HepG2 (cell line): ENCODE data around the gene NKX6-1. TPM values are rescaled to one million over a fixed set of nuclear protein-coding genes. Genes with fewer than 3 reads are reported as not detected.

ENCODE experiments used
- ATAC-seq: fragments of 200-7000 bp; cut with Tn5 transposase; 3 replicates; pipeline ENCODE4 v1.9.1; 2020; ENCODE audit warnings: mild to moderate bottlenecking, moderate library complexity
- BruUV-seq: library from RNA; stranded (reverse); fragments of 400-500 nt; replicated peaks from 2 replicates; lab custom pipeline; 2021; lab: Mats Ljungman, UMichigan
- CTCF ChIA-PET: fragments of 300-600 bp; formaldehyde crosslinking; extraction: SDS; loops from one replicate; lab custom pipeline; 2021; ENCODE audit warnings: low total read pairs, inconsistent platforms, low intra/inter-chr PET ratio; lab: Yijun Ruan, JAX
- POLR2A ChIA-PET: fragments of 350-600 bp; sonication (Branson Sonifier 250); formaldehyde crosslinking; loops from one replicate; lab custom pipeline; 2020; ENCODE audit warnings: antibody characterized with exemption, inconsistent platforms; lab: Yijun Ruan, JAX
- DNase-seq: peaks from one replicate; pipeline ENCODE4 v3.0.0-alpha.2; 2015; ENCODE audit warnings: low spot score
- FAIRE-seq: peaks from 3 replicates; lab custom pipeline; 2011; peaks lifted over from hg19 to GRCh38; lab: Jason Lieb, UNC
- H2AFZ ChIP-seq: one replicate; pipeline ENCODE4 v1.6.1; 2011; ENCODE audit warnings: low read length, inconsistent platforms
- H3K27ac ChIP-seq: fragments of 300-600 bp; 3 replicates; pipeline ENCODE4 v1.8.0; 2011; ENCODE audit warnings: mixed run types, mild to moderate bottlenecking, mixed read lengths, low read length, inconsistent platforms; ENCODE audit not compliant: insufficient read depth; ENCODE audit errors: extremely low read length
- H3K27me3 ChIP-seq, 2 experiments: fragments of 200-600 bp in 1 of 2; 2 replicates in 1 of 2; 3 replicates in 1 of 2; pipeline versions ENCODE4 v1.6.0 to v1.8.0; 2011; ENCODE audit warnings: low read length in 2 of 2, mild to moderate bottlenecking in 2 of 2, moderate library complexity in 2 of 2, inconsistent platforms in 1 of 2; ENCODE audit not compliant: insufficient read depth in 2 of 2, control insufficient read depth in 1 of 2
- H3K36me3 ChIP-seq, 2 experiments: fragments of 200-600 bp in 1 of 2; replicated peaks in 1 of 2; 2 replicates in 1 of 2; 3 replicates in 1 of 2; pipeline versions ENCODE4 v1.5.1 to v1.8.0; 2011; ENCODE audit warnings: low read length in 2 of 2, inconsistent platforms in 1 of 2; ENCODE audit not compliant: insufficient read depth in 2 of 2, control insufficient read depth in 1 of 2
- H3K4me1 ChIP-seq: 2 replicates; pipeline ENCODE4 v1.5.1; 2012; ENCODE audit warnings: low read length, inconsistent platforms; ENCODE audit not compliant: insufficient read depth
- H3K4me2 ChIP-seq: 2 replicates; pipeline ENCODE4 v1.6.0; 2011; ENCODE audit warnings: low read depth, low read length, inconsistent platforms
- H3K4me3 ChIP-seq, 3 experiments: fragments of 200-600 bp in 1 of 3; sonication (generic), shearing (Covaris generic) in 1 of 3; replicated peaks in 1 of 3; 2 replicates each; pipeline ENCODE4 v1.5.1; 2011 to 2016; ENCODE audit warnings: low read length in 3 of 3, inconsistent platforms in 2 of 3, low read depth in 2 of 3, mild to moderate bottlenecking in 2 of 3, control low read depth in 1 of 3, mixed read lengths in 1 of 3; ENCODE audit not compliant: insufficient read depth in 1 of 3
- H3K79me2 ChIP-seq: one replicate; pipeline ENCODE4 v1.6.1; 2011; ENCODE audit warnings: low read length, inconsistent platforms; ENCODE audit not compliant: insufficient read depth
- H3K9ac ChIP-seq: 2 replicates; pipeline ENCODE4 v1.6.0; 2011; ENCODE audit warnings: mild to moderate bottlenecking, low read depth, low read length, inconsistent platforms; ENCODE audit not compliant: insufficient read depth
- H3K9me3 ChIP-seq: 2 replicates; pipeline ENCODE4 v1.5.1; 2012; ENCODE audit warnings: mild to moderate bottlenecking, low read length
- H4K20me1 ChIP-seq: 2 replicates; pipeline ENCODE4 v1.6.0; 2011; ENCODE audit warnings: inconsistent platforms, mild to moderate bottlenecking, low read length, moderate library complexity; ENCODE audit not compliant: insufficient read depth
- ARHGAP35 ChIP-seq: sonication (generic); formaldehyde crosslinking; IDR thresholded peaks from 2 replicates; pipeline ENCODE4 v1.9.0; 2022; ENCODE audit warnings: mild to moderate bottlenecking, inconsistent platforms, moderate library complexity, missing genetic modification reagents, borderline replicate concordance
- GFI1 ChIP-seq: sonication (generic); formaldehyde crosslinking; IDR thresholded peaks from 2 replicates; pipeline ENCODE4 v1.5.0; 2020; ENCODE audit warnings: missing genetic modification reagents, mild to moderate bottlenecking, borderline replicate concordance
- HMG20B ChIP-seq: conservative IDR thresholded peaks from 2 replicates; pipeline ENCODE4 v1.6.1; 2016; ENCODE audit warnings: missing genetic modification reagents, missing compliant biosample characterization
- KAT8 ChIP-seq: IDR thresholded peaks from 2 replicates; pipeline ENCODE4 v1.6.1; 2016; ENCODE audit warnings: missing genetic modification reagents, missing compliant biosample characterization
- KLF16 ChIP-seq, 2 experiments: sonication (generic) in 1 of 2; formaldehyde crosslinking in 1 of 2; IDR thresholded peaks; 2 replicates each; pipeline versions ENCODE4 v1.6.1 to v1.8.0; 2016 to 2023; ENCODE audit warnings: missing genetic modification reagents in 2 of 2, missing compliant biosample characterization in 1 of 2
- SAFB2 ChIP-seq: sonication (generic); formaldehyde crosslinking; IDR thresholded peaks from 2 replicates; pipeline ENCODE4 v1.5.1; 2020; ENCODE audit warnings: missing genetic modification reagents, low read depth, mild to moderate bottlenecking, borderline replicate concordance
- ZNF33A ChIP-seq: sonication (generic); formaldehyde crosslinking; IDR thresholded peaks from 2 replicates; pipeline ENCODE4 v1.5.1; 2020; ENCODE audit warnings: missing genetic modification reagents, mild to moderate bottlenecking, moderate library complexity, borderline replicate concordance
- ZNF605 ChIP-seq: sonication (generic); formaldehyde crosslinking; IDR thresholded peaks from 2 replicates; pipeline ENCODE4 v1.8.0; 2022; ENCODE audit warnings: mild to moderate bottlenecking, missing genetic modification reagents
- ZSCAN25 ChIP-seq: sonication (generic); formaldehyde crosslinking; IDR thresholded peaks from 2 replicates; pipeline ENCODE4 v1.8.0; 2022; ENCODE audit warnings: mild to moderate bottlenecking, missing genetic modification reagents
- WGBS: methylation state at CpG from one replicate; pipeline ENCODE4 v1.1.6; 2017; ENCODE audit warnings: low lambda C conversion rate; 5-methylcytosine and 5-hydroxymethylcytosine counted together
- in situ Hi-C: cut with HindIII; loops from 2 replicates; pipeline ENCODE4 v1.10.0; 2017; ENCODE audit warnings: low pct_unique_long_range_greater_than_20kb; ENCODE audit not compliant: extremely low pct_ligation_motif_present
- intact Hi-C: fragments of 100-400 bp; cut with micrococcal nuclease; formaldehyde crosslinking; loops from one replicate; pipeline ENCODE4 v1.10.0; 2022; ENCODE audit not compliant: unreplicated experiment
- polyA plus RNA-seq, 8 experiments: library from polyadenylated mRNA; depleted of rRNA in 3 of 8; stranded (reverse) in 7 of 8; unstranded in 1 of 8; fragments of >200 nt; fragmentation: Illumina TruSeq in 4 of 8; extraction: Trizol in 4 of 8; gene quantifications; 2 replicates each; pipeline versions ENCODE4 v1.2.1 to v1.2.3, GENCODE V29; 2011 to 2016; ENCODE audit warnings: low read depth in 4 of 8, missing spikeins in 1 of 8, mixed read lengths in 1 of 8; ENCODE audit not compliant: insufficient read depth in 1 of 8
- total RNA-seq, 5 experiments: library from RNA; depleted of rRNA; stranded (reverse); fragments of >200 nt; fragmentation: Illumina TruSeq; extraction: Trizol; gene quantifications; 2 replicates each; pipeline ENCODE4 v1.2.3, GENCODE V29; 2016; ENCODE audit warnings: low read depth in 1 of 5
- TF ChIP-seq, protein P1 (sequence below): sonication (generic); formaldehyde crosslinking; IDR thresholded peaks from 2 replicates; pipeline ENCODE4 v1.4.0; 2020; ENCODE audit warnings: missing genetic modification reagents
- TF ChIP-seq, protein P2 (sequence below): sonication (generic); formaldehyde crosslinking; IDR thresholded peaks from 2 replicates; pipeline ENCODE4 v1.5.1; 2020; ENCODE audit warnings: mild to moderate bottlenecking, missing genetic modification reagents, borderline replicate concordance
- TF ChIP-seq, protein P3 (sequence below): sonication (generic); formaldehyde crosslinking; IDR thresholded peaks from 2 replicates; pipeline ENCODE4 v1.8.1; 2023; ENCODE audit warnings: mild to moderate bottlenecking, missing genetic modification reagents, borderline replicate concordance

Gene NKX6-1
- total and polyA plus RNA-seq, 2 of the 13 experiments (the other 11 are each of a cell fraction or from before 2014, with no cell fraction given) = not detected

DNA sequence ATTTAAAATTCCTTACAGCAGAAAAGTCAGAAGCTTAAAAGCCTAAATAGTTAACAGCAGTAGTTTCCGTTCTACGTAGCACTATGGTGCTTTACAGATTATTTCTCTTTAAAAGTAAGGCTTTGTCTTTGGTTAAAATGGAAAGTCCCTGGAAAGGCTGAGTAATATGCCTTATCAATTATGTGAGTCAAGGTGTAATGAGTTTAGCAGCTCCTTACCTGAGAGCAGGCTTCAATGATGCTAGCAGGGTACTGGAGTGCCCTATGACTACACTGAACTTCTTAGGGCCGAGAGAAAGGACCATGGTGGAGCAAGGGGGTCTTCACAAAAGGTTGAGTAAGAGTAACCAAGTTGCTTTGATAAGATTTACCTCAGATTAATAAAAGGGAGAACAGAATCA, 12.6 kb upstream of the NKX6-1 start:
- in situ Hi-C loops = no loop called here
- H3K4me2 ChIP-seq = no peak overlapping the region

DNA sequence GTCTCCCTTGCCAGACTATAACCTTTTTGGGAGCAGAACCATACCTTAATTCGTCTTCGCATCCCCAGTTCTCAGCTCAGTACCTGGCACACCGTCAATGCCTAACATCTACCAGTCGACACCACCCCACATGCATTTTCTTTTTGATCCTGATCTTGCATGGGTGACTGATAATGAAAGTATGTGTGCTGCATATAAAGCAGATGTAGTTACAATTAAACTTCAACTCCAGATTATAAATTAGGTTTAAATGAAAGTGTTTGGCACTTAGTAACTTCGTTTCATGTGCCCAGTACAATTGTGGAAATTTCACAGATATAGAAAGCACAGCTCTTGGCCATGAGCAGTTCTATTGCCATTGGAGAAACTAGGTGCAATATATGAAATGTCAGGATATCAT, 8.8 kb upstream of the NKX6-1 start:
- no peak for FAIRE-seq
- TF ChIP-seq, protein P1, sequence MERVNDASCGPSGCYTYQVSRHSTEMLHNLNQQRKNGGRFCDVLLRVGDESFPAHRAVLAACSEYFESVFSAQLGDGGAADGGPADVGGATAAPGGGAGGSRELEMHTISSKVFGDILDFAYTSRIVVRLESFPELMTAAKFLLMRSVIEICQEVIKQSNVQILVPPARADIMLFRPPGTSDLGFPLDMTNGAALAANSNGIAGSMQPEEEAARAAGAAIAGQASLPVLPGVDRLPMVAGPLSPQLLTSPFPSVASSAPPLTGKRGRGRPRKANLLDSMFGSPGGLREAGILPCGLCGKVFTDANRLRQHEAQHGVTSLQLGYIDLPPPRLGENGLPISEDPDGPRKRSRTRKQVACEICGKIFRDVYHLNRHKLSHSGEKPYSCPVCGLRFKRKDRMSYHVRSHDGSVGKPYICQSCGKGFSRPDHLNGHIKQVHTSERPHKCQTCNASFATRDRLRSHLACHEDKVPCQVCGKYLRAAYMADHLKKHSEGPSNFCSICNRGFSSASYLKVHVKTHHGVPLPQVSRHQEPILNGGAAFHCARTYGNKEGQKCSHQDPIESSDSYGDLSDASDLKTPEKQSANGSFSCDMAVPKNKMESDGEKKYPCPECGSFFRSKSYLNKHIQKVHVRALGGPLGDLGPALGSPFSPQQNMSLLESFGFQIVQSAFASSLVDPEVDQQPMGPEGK (CRISPR knock-in tag) = no peak
- TF ChIP-seq ARHGAP35 (CRISPR knock-in tag) (no peak), GFI1 (CRISPR knock-in tag) (no peak), KLF16 (CRISPR knock-in tag; IDR thresholded peaks at IDR 0.05) (no peak)
- Histone ChIP-seq H3K4me3 (no peak overlapping the region), H3K27ac (no peak overlapping the region), H3K9me3 (no peaks in the 10 kb centered on the region), H3K9ac (no peak overlapping the region), H2AFZ (no peak overlapping the region), H3K79me2 (no peaks in the 10 kb centered on the region), H3K27me3 (peaks cover 1 to 9% of the 10 kb centered on the region in 2 experiments; a peak in 3 of 5 replicates), H3K4me1 (no peaks in the 10 kb centered on the region), H3K36me3 (no peaks in the 10 kb centered on the region), H4K20me1 (no peaks in the 10 kb centered on the region), H3K4me2 (no peak overlapping the region)
- intact Hi-C loops (no loop called here), in situ Hi-C loops (no loop called here)
- no peak for ATAC-seq
- WGBS = 3% methylated on average over 5 of the region's 5 CpGs
- ChIA-PET POLR2A (no interaction called here), CTCF (no interaction called here)
- DNase-seq = no peak
- BruUV-seq = no TSS peak

More for the DNA sequence above, 12.6 kb upstream of the NKX6-1 start:
- no peak for FAIRE-seq
- H4K20me1 ChIP-seq = no peaks in the 10 kb centered on the region
- no peak overlapping the region for H2AFZ ChIP-seq
- TF ChIP-seq, protein P2, sequence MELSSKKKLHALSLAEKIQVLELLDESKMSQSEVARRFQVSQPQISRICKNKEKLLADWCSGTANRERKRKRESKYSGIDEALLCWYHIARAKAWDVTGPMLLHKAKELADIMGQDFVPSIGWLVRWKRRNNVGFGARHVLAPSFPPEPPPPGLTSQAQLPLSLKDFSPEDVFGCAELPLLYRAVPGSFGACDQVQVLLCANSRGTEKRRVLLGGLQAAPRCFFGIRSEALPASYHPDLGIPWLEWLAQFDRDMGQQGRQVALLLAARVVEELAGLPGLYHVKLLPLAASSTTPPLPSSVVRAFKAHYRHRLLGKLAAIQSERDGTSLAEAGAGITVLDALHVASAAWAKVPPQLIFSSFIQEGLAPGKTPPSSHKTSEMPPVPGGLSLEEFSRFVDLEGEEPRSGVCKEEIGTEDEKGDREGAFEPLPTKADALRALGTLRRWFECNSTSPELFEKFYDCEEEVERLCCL (CRISPR knock-in tag) = no peak
- TF ChIP-seq ZNF33A (no peak), ZSCAN25 (CRISPR knock-in tag) (no peak), KAT8 (CRISPR knock-in tag) (no peak), HMG20B (CRISPR knock-in tag) (no peak), SAFB2 (CRISPR knock-in tag) (no peak), ZNF605 (CRISPR knock-in tag) (no peak)
- TF ChIP-seq, protein P3, sequence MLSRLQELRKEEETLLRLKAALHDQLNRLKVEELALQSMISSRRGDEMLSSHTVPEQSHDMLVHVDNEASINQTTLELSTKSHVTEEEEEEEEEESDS = no peak
- no peaks in the 10 kb centered on the region for H3K9me3 ChIP-seq
- no TSS peak for BruUV-seq
- no peak overlapping the region for H3K9ac ChIP-seq
- 1% methylated on average over 3 of the region's 3 CpGs for WGBS
- H3K36me3 ChIP-seq = no peaks in the 10 kb centered on the region
- DNase-seq = no peak
- H3K4me1 ChIP-seq = no peaks in the 10 kb centered on the region
- ATAC-seq = no peak
- ChIA-PET CTCF (no interaction called here), POLR2A (no interaction called here)
- H3K27me3 ChIP-seq = no peaks in the 10 kb centered on the region; a peak in 1 of 5 replicates
- no peaks in the 10 kb centered on the region for H3K79me2 ChIP-seq
- no peak overlapping the region for H3K27ac ChIP-seq
- intact Hi-C loops = no loop called here
- H3K4me3 ChIP-seq = no peak overlapping the region
